Measurements from ENCODE around the gene CCDC34. TPM values are rescaled to one million over a fixed set of nuclear protein-coding genes. Genes with fewer than 3 reads are reported as not detected.

CCDC34 gene
- total and polyA plus RNA-seq, 3 donors from 2014 or later, result 15.2 to 40.9 (median 24.2) TPM

DNA sequence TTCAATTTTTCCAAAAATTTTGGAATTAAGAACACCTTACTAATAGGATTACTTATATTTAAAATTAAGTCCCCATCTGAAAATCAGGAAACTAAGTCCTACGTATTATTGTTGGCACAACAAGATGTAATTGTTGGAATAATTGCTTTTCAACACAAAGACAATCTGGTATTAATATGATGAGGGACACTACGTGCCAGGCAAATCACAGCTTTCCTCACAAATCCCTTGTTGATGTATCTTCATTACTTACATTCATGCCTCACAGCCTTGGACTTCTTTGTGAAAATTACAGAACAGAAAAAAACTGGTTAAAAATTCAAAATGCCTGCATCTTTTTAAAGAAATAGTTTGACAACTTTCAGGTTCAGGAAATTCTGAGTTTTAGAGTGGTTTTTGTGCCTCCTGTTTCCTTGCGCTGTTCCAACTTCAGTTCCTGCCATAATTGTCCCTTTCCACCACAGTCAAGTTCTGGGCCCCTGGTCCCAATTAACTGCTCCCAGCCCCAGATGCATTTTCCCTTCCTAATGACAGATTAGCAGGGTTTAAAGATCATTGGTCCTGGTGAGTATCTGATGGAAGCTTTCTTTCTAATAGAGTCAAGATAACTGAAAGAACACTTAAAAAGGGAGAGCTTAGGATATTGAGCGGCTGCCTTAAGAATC is 23.3 kb upstream of the CCDC34 start:
- intact Hi-C loops (cut with DNase I; ENCODE audit: low total_unique reads), result no loop called here
- no peak for TF ChIP-seq POLR2A (IDR thresholded peaks at IDR 0.05)
- TF ChIP-seq, protein P1, sequence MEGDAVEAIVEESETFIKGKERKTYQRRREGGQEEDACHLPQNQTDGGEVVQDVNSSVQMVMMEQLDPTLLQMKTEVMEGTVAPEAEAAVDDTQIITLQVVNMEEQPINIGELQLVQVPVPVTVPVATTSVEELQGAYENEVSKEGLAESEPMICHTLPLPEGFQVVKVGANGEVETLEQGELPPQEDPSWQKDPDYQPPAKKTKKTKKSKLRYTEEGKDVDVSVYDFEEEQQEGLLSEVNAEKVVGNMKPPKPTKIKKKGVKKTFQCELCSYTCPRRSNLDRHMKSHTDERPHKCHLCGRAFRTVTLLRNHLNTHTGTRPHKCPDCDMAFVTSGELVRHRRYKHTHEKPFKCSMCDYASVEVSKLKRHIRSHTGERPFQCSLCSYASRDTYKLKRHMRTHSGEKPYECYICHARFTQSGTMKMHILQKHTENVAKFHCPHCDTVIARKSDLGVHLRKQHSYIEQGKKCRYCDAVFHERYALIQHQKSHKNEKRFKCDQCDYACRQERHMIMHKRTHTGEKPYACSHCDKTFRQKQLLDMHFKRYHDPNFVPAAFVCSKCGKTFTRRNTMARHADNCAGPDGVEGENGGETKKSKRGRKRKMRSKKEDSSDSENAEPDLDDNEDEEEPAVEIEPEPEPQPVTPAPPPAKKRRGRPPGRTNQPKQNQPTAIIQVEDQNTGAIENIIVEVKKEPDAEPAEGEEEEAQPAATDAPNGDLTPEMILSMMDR (IDR thresholded peaks at IDR 0.05), result no peak
- DNase-seq, result no peak
- WGBS, 2 donors, result 69 to 85% methylated on average over 4 of the region's 4 CpGs
- Histone ChIP-seq H3K36me3 (ENCODE audit: low read depth, missing control alignments) (no peaks in the 10 kb centered on the region), H3K27ac (no peak overlapping the region), H3K9me3 (no peaks in the 10 kb centered on the region), H3K4me3 (no peak overlapping the region), H3K27me3 (no peaks in the 10 kb centered on the region), H3K4me1 (no peaks in the 10 kb centered on the region)

DNA sequence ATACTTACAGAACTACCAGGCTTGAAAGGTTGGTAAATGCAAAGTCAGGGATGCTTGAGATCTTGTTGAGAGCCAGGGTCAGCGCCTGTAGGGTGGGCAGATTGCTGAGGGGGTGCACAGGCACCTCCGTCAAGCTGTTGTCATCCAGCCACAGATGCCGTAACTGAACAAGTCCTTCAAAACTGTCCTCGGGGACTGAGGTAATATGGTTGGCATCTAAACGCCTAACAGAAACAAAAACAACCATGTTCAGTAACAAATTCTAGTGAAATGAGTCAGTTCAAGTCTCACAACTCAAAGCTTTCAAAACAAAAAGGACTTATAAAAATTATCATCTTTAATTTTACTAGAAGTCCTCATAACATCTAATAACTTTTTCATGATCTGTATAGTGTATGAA is 22.2 kb upstream of the CCDC34 start:
- WGBS, 2 donors, result 77 to 80% methylated on average over 5 of the region's 5 CpGs

DNA sequence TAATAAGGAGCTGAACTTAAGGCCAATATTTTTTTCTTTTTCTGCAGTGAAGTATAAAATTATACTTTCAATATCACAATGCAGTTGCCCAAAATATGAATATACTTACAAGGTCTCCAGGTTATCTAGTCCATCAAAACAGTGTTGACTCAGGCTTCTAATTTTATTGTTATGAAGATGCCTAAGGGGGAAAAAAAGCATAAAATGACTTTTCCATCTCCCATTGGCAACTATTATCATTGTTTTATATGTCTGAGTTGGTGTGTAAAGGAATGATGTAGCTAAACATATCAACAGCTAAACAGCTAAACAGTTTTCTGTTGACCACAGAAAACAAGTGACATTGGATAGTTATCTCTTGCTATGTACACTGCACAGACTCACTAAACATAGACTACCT is 21.2 kb upstream of the CCDC34 start:
- DNase-seq, result no peak
- intact Hi-C loops (cut with DNase I; ENCODE audit: low total_unique reads), result no loop called here
- H3K36me3 ChIP-seq (ENCODE audit: low read depth, missing control alignments), result no peaks in the 10 kb centered on the region
- no peaks in the 10 kb centered on the region for H3K4me1 ChIP-seq
- no peak overlapping the region for H3K4me3 ChIP-seq
- H3K9me3 ChIP-seq, result no peaks in the 10 kb centered on the region
- no peaks in the 10 kb centered on the region for H3K27me3 ChIP-seq
- TF ChIP-seq, protein P1 (IDR thresholded peaks at IDR 0.05), result no peak
- TF ChIP-seq POLR2A (IDR thresholded peaks at IDR 0.05), result no peak
- no peak overlapping the region for H3K27ac ChIP-seq

More for the DNA sequence above, 22.2 kb upstream of the CCDC34 start:
- Histone ChIP-seq H3K27ac (no peak overlapping the region), H3K27me3 (no peaks in the 10 kb centered on the region), H3K4me1 (no peaks in the 10 kb centered on the region), H3K9me3 (no peaks in the 10 kb centered on the region), H3K4me3 (no peak overlapping the region), H3K36me3 (ENCODE audit: low read depth, missing control alignments) (no peaks in the 10 kb centered on the region)
- TF ChIP-seq, protein P1 (IDR thresholded peaks at IDR 0.05), result no peak
- TF ChIP-seq POLR2A (IDR thresholded peaks at IDR 0.05), result no peak
- intact Hi-C loops (cut with DNase I; ENCODE audit: low total_unique reads), result no loop called here
- no peak for DNase-seq

DNA sequence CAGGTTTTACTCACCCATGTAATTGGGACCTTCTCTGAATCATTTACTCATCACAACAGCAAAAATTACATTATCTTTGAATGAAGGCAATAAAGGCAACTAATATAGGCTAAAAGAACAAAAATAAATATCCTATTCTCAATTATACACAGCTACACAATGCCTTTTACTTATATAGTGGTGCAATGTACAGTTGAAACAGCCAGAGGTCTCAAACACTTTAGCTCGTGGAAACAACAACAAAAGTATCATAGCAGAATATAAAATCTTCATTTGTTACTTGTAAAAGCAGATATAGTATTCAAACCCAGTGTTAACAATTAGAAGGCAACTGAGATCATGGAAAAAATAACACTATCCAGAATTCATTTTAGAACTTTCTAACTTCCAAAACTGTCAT is 20.6 kb upstream of the CCDC34 start:
- TF ChIP-seq POLR2A (IDR thresholded peaks at IDR 0.05), result no peak
- TF ChIP-seq, protein P1 (IDR thresholded peaks at IDR 0.05), result no peak
- no peak for DNase-seq
- Histone ChIP-seq H3K4me3 (no peak overlapping the region), H3K9me3 (no peaks in the 10 kb centered on the region), H3K27ac (no peak overlapping the region), H3K27me3 (no peaks in the 10 kb centered on the region), H3K4me1 (no peaks in the 10 kb centered on the region), H3K36me3 (ENCODE audit: low read depth, missing control alignments) (no peaks in the 10 kb centered on the region)
- intact Hi-C loops (cut with DNase I; ENCODE audit: low total_unique reads), result no loop called here
- 66 to 68% methylated on average over 1 of the region's 1 CpG for WGBS, 2 donors

DNA sequence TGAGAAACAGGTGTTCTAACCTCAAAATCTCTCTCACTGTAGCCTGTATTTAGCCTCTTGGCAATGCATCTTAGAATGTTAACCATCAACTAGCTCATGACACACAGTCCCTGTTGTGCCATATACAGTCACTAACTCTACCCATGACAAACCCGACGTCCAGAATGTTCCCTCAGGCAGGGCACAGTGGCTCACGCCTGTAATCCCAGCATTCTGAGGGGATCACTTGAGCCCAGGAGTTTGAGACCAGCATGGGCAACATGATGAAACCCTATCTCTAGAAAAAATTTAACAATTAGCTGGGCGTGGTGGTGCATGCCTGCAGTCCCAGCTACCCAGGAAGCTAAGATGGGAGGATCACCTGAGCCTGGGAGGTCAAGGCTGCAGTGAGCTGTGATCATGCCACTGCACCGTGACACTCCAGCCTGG is 18.2 kb upstream of the CCDC34 start:
- peaks cover 2% of the 10 kb centered on the region for H3K36me3 ChIP-seq (ENCODE audit: low read depth, missing control alignments)
- no peaks in the 10 kb centered on the region for H3K9me3 ChIP-seq
- H3K27ac ChIP-seq, result no peak overlapping the region
- H3K27me3 ChIP-seq, result no peaks in the 10 kb centered on the region
- intact Hi-C loops (cut with DNase I; ENCODE audit: low total_unique reads), result no loop called here
- 77 to 92% methylated on average over 5 of the region's 5 CpGs for WGBS, 2 donors
- DNase-seq, result no peak
- H3K4me3 ChIP-seq, result no peak overlapping the region
- H3K4me1 ChIP-seq, result no peaks in the 10 kb centered on the region
- no peak for TF ChIP-seq POLR2A (IDR thresholded peaks at IDR 0.05)
- TF ChIP-seq, protein P1 (IDR thresholded peaks at IDR 0.05), result no peak

All from testis (tissue), 3 donors.